ENCODE results near the gene FGF19.

FGF19 gene

GRCh38 chr11:69655479-69656428, 48.1 kb downstream of the FGF19 start:
- H3K4me2 ChIP-seq (ENCODE audit: low read length) = no peak overlapping the region
- H3K79me1 ChIP-seq (ENCODE audit: low read length) = peaks cover 5% of the 10 kb centered on the region
- no peak for DNase-seq
- no peaks in the 10 kb centered on the region for H3K79me2 ChIP-seq (ENCODE audit: control insufficient read depth, insufficient read depth, low read length, poor library complexity)
- peaks cover 14% of the 10 kb centered on the region in 2 experiments for H3K4me1 ChIP-seq (ENCODE audit: control insufficient read depth in 1 of 2, insufficient read depth in 2 of 2, low read length in 2 of 2)
- H2BK12ac ChIP-seq (ENCODE audit: low read length) = no peak overlapping the region
- H3K4ac ChIP-seq (ENCODE audit: low read depth, low read length) = no peak overlapping the region
- no peak overlapping the region for H2AFZ ChIP-seq (ENCODE audit: insufficient read depth, low read length, poor library complexity)
- H4K12ac ChIP-seq (ENCODE audit: low read depth, low read length) = no peak overlapping the region
- H3K9ac ChIP-seq (ENCODE audit: low read length) = no peak overlapping the region
- H2AK5ac ChIP-seq (ENCODE audit: low read length) = no peak overlapping the region
- H3K27me3 ChIP-seq (ENCODE audit: insufficient read depth, low read length) = no peaks in the 10 kb centered on the region
- H3K4me3 ChIP-seq (ENCODE audit: low read depth, low read length) = no peak overlapping the region
- no peak overlapping the region for H3K18ac ChIP-seq (ENCODE audit: low read length)
- no peak overlapping the region for H2BK5ac ChIP-seq (ENCODE audit: low read depth, low read length, poor library complexity)
- peaks cover 10% of the 10 kb centered on the region in 2 experiments for H3K36me3 ChIP-seq (ENCODE audit: control insufficient read depth in 1 of 2, insufficient read depth in 2 of 2, low read length in 2 of 2)
- no CpG with 5 or more reads among the region's 19 CpGs for WGBS (ENCODE audit: extremely low coverage, insufficient coverage, insufficient read length)
- no peak overlapping the region for H2BK120ac ChIP-seq (ENCODE audit: insufficient read depth, low read length, poor library complexity)
- peaks cover 3% of the 10 kb centered on the region for H3K9me3 ChIP-seq (ENCODE audit: insufficient read depth, low read depth, low read length)
- H3K23ac ChIP-seq (ENCODE audit: low read length) = no peak overlapping the region
- H3K14ac ChIP-seq (ENCODE audit: low read length) = no peak overlapping the region
- no peak overlapping the region for H4K8ac ChIP-seq (ENCODE audit: low read depth, low read length)
- no peak overlapping the region for H4K91ac ChIP-seq (ENCODE audit: low read depth, low read length)
- no peak overlapping the region for H3K27ac ChIP-seq (ENCODE audit: low read depth, low read length)

GRCh38 chr11:69654660-69655478, 49.0 kb downstream of the FGF19 start:
- Histone ChIP-seq H4K91ac (ENCODE audit: low read depth, low read length) (no peak overlapping the region), H2BK120ac (ENCODE audit: insufficient read depth, low read length, poor library complexity) (no peak overlapping the region), H2AK5ac (ENCODE audit: low read length) (no peak overlapping the region), H3K27ac (ENCODE audit: low read depth, low read length) (no peak overlapping the region), H3K4ac (ENCODE audit: low read depth, low read length) (no peak overlapping the region), H4K8ac (ENCODE audit: low read depth, low read length) (no peak overlapping the region), H3K14ac (ENCODE audit: low read length) (no peak overlapping the region), H3K36me3 (ENCODE audit: control insufficient read depth in 1 of 2, insufficient read depth in 2 of 2, low read length in 2 of 2) (peaks cover 15 to 17% of the 10 kb centered on the region in 2 experiments), H3K4me2 (ENCODE audit: low read length) (no peak overlapping the region), H2BK12ac (ENCODE audit: low read length) (no peak overlapping the region), H2BK5ac (ENCODE audit: low read depth, low read length, poor library complexity) (no peak overlapping the region), H3K27me3 (ENCODE audit: insufficient read depth, low read length) (no peaks in the 10 kb centered on the region), H3K18ac (ENCODE audit: low read length) (no peak overlapping the region), H4K12ac (ENCODE audit: low read depth, low read length) (no peak overlapping the region), H3K4me1 (ENCODE audit: control insufficient read depth in 1 of 2, insufficient read depth in 2 of 2, low read length in 2 of 2) (peaks cover 14% of the 10 kb centered on the region in 2 experiments), H3K23ac (ENCODE audit: low read length) (no peak overlapping the region), H3K9ac (ENCODE audit: low read length) (no peak overlapping the region), H2AFZ (ENCODE audit: insufficient read depth, low read length, poor library complexity) (no peak overlapping the region), H3K4me3 (ENCODE audit: low read depth, low read length) (no peak overlapping the region), H3K79me1 (ENCODE audit: low read length) (peaks cover 5% of the 10 kb centered on the region), H3K79me2 (ENCODE audit: control insufficient read depth, insufficient read depth, low read length, poor library complexity) (no peaks in the 10 kb centered on the region), H3K9me3 (ENCODE audit: insufficient read depth, low read depth, low read length) (peaks cover 3% of the 10 kb centered on the region)
- no peak for DNase-seq
- WGBS (ENCODE audit: extremely low coverage, insufficient coverage, insufficient read length) = no CpG with 5 or more reads among the region's 27 CpGs

- H3K79me2 ChIP-seq (ENCODE audit: control insufficient read depth, insufficient read depth, low read length, poor library complexity) = no peaks in the 10 kb centered on the region
These were observed 49.7 kb downstream of the FGF19 start for GRCh38 chr11:69654001-69654659.

GRCh38 chr11:69653406-69653960, 50.3 kb downstream of the FGF19 start:
- Histone ChIP-seq H4K8ac (ENCODE audit: low read depth, low read length) (no peak overlapping the region), H3K9me3 (ENCODE audit: insufficient read depth, low read depth, low read length) (no peaks in the 10 kb centered on the region), H3K23ac (ENCODE audit: low read length) (no peak overlapping the region), H3K4me3 (ENCODE audit: low read depth, low read length) (no peak overlapping the region), H2BK120ac (ENCODE audit: insufficient read depth, low read length, poor library complexity) (no peak overlapping the region), H2BK12ac (ENCODE audit: low read length) (no peak overlapping the region), H3K18ac (ENCODE audit: low read length) (no peak overlapping the region), H3K14ac (ENCODE audit: low read length) (no peak overlapping the region), H2AK5ac (ENCODE audit: low read length) (no peak overlapping the region), H3K27ac (ENCODE audit: low read depth, low read length) (no peak overlapping the region), H3K27me3 (ENCODE audit: insufficient read depth, low read length) (no peaks in the 10 kb centered on the region), H3K79me2 (ENCODE audit: control insufficient read depth, insufficient read depth, low read length, poor library complexity) (no peaks in the 10 kb centered on the region), H2BK5ac (ENCODE audit: low read depth, low read length, poor library complexity) (no peak overlapping the region), H3K4me2 (ENCODE audit: low read length) (no peak overlapping the region), H3K4me1 (ENCODE audit: control insufficient read depth in 1 of 2, insufficient read depth in 2 of 2, low read length in 2 of 2) (peaks cover 10 to 11% of the 10 kb centered on the region in 2 experiments), H3K9ac (ENCODE audit: low read length) (no peak overlapping the region), H4K12ac (ENCODE audit: low read depth, low read length) (no peak overlapping the region), H2AFZ (ENCODE audit: insufficient read depth, low read length, poor library complexity) (no peak overlapping the region), H3K36me3 (ENCODE audit: control insufficient read depth in 1 of 2, insufficient read depth in 2 of 2, low read length in 2 of 2) (peaks cover 21 to 29% of the 10 kb centered on the region in 2 experiments), H3K79me1 (ENCODE audit: low read length) (peaks cover 3% of the 10 kb centered on the region), H4K91ac (ENCODE audit: low read depth, low read length) (no peak overlapping the region), H3K4ac (ENCODE audit: low read depth, low read length) (no peak overlapping the region)
- WGBS (ENCODE audit: extremely low coverage, insufficient coverage, insufficient read length) = no CpG with 5 or more reads among the region's 23 CpGs
- no peak for DNase-seq

More at GRCh38 chr11:69654001-69654659, 49.7 kb downstream of the FGF19 start:
- H2AFZ ChIP-seq (ENCODE audit: insufficient read depth, low read length, poor library complexity) = no peak overlapping the region
- no peaks in the 10 kb centered on the region for H3K27me3 ChIP-seq (ENCODE audit: insufficient read depth, low read length)
- no peak overlapping the region for H2BK12ac ChIP-seq (ENCODE audit: low read length)
- H2BK5ac ChIP-seq (ENCODE audit: low read depth, low read length, poor library complexity) = no peak overlapping the region
- no peak overlapping the region for H3K4me2 ChIP-seq (ENCODE audit: low read length)
- H2BK120ac ChIP-seq (ENCODE audit: insufficient read depth, low read length, poor library complexity) = no peak overlapping the region
- H4K8ac ChIP-seq (ENCODE audit: low read depth, low read length) = no peak overlapping the region
- no peak for DNase-seq
- no peak overlapping the region for H4K91ac ChIP-seq (ENCODE audit: low read depth, low read length)
- H3K4me1 ChIP-seq (ENCODE audit: control insufficient read depth in 1 of 2, insufficient read depth in 2 of 2, low read length in 2 of 2) = peaks cover 14% of the 10 kb centered on the region in 2 experiments
- peaks cover 21 to 23% of the 10 kb centered on the region in 2 experiments for H3K36me3 ChIP-seq (ENCODE audit: control insufficient read depth in 1 of 2, insufficient read depth in 2 of 2, low read length in 2 of 2)
- H3K18ac ChIP-seq (ENCODE audit: low read length) = no peak overlapping the region
- no peak overlapping the region for H4K12ac ChIP-seq (ENCODE audit: low read depth, low read length)
- no peak overlapping the region for H3K14ac ChIP-seq (ENCODE audit: low read length)
- H3K9me3 ChIP-seq (ENCODE audit: insufficient read depth, low read depth, low read length) = no peaks in the 10 kb centered on the region
- H2AK5ac ChIP-seq (ENCODE audit: low read length) = no peak overlapping the region
- WGBS (ENCODE audit: extremely low coverage, insufficient coverage, insufficient read length) = no CpG with 5 or more reads among the region's 38 CpGs
- H3K4ac ChIP-seq (ENCODE audit: low read depth, low read length) = no peak overlapping the region
- peaks cover 5% of the 10 kb centered on the region for H3K79me1 ChIP-seq (ENCODE audit: low read length)
- no peak overlapping the region for H3K27ac ChIP-seq (ENCODE audit: low read depth, low read length)
- H3K9ac ChIP-seq (ENCODE audit: low read length) = no peak overlapping the region
- no peak overlapping the region for H3K4me3 ChIP-seq (ENCODE audit: low read depth, low read length)
- H3K23ac ChIP-seq (ENCODE audit: low read length) = no peak overlapping the region
